ENCODE measurements around the gene ZBTB40. TPM values are rescaled to one million over a fixed set of nuclear protein-coding genes. Genes with fewer than 3 reads are reported as not detected.

The ZBTB40 gene
- total RNA-seq, 1 experiment from 2014 or later: 11.5 TPM

GRCh38 chr1:22527555-22528296 lies 76.1 kb downstream of the ZBTB40 start (continued):
- TF ChIP-seq STAT6 (CRISPR knock-in tag; conservative IDR thresholded peaks at IDR 0.05; ENCODE audit: low read depth) (no peak), ELF4 (CRISPR knock-in tag; IDR thresholded peaks at IDR 0.05; ENCODE audit: low read depth) (no peak), ZBTB43 (CRISPR knock-in tag; IDR thresholded peaks at IDR 0.05) (no peak), E2F4 (CRISPR knock-in tag; IDR thresholded peaks at IDR 0.05; ENCODE audit: borderline replicate concordance, low read depth) (no peak), NFE2L1 (CRISPR knock-in tag; IDR thresholded peaks at IDR 0.05) (no peak), NFATC4 (CRISPR knock-in tag; IDR thresholded peaks at IDR 0.05) (no peak), ZNF232 (CRISPR knock-in tag; IDR thresholded peaks at IDR 0.05) (no peak)

GRCh38 chr1:22528451-22528850 lies 76.8 kb downstream of the ZBTB40 start:
- no peak overlapping the region for H3K27ac Mint-ChIP-seq
- CTCF ChIA-PET: interaction anchor here (0.6 to 3.9 kb wide), 21 partner anchors 10 to 375 kb away, joined by 3 to 68 read pairs (median 4); no protein-coding TSS in a partner anchor
- H3K4me3 Mint-ChIP-seq: no peak overlapping the region
- POLR2A ChIA-PET: interaction anchor here (0.7 kb wide), 1 partner anchor 17 kb away, joined by 4 read pairs; no protein-coding TSS in a partner anchor
- peaks cover 8% of the 10 kb centered on the region for H3K36me3 Mint-ChIP-seq
- ATAC-seq (no peak), DNase-seq (ENCODE audit: low spot score) (no peak)
- no peaks in the 10 kb centered on the region for H3K27me3 Mint-ChIP-seq (ENCODE audit: low read depth)
- no peaks in the 10 kb centered on the region for H3K4me1 Mint-ChIP-seq
- no peaks in the 10 kb centered on the region for H3K9me3 Mint-ChIP-seq
- TF ChIP-seq ZNF317 (CRISPR knock-in tag; IDR thresholded peaks at IDR 0.05; ENCODE audit: borderline replicate concordance, low read depth) (no peak), USF1 (CRISPR knock-in tag; IDR thresholded peaks at IDR 0.05) (no peak), ZNF532 (CRISPR knock-in tag; IDR thresholded peaks at IDR 0.05; ENCODE audit: borderline replicate concordance) (no peak), ZSCAN18 (CRISPR knock-in tag; IDR thresholded peaks at IDR 0.05) (no peak), ZNF232 (CRISPR knock-in tag; IDR thresholded peaks at IDR 0.05) (no peak), IRF1 (CRISPR knock-in tag; IDR thresholded peaks at IDR 0.05) (no peak), ZNF416 (CRISPR knock-in tag; IDR thresholded peaks at IDR 0.05) (no peak), MYBL2 (CRISPR knock-in tag; IDR thresholded peaks at IDR 0.05) (no peak), SMAD4 (CRISPR knock-in tag; IDR thresholded peaks at IDR 0.05) (no peak), NR2C2 (CRISPR knock-in tag; IDR thresholded peaks at IDR 0.05) (no peak), PREB (CRISPR knock-in tag; IDR thresholded peaks at IDR 0.05; ENCODE audit: borderline replicate concordance) (no peak)
